ENCODE measurements around the gene DYNC1LI1. TPM values are rescaled to one million over a fixed set of nuclear protein-coding genes. Genes with fewer than 3 reads are reported as not detected.

DYNC1LI1 gene
- total RNA-seq (10 to 100 TPM; 37.6 to 50.7 TPM), polyA plus RNA-seq (10 to 100 TPM; 18.3 to 29.5 TPM)
- long read RNA-seq, donor 1, transcript DYNC1LI1-201 (13 exons, 2,504 nt), result major isoform, 10 of 33 reads
- long read RNA-seq, donor 1, partial matches to known transcripts, result 20 of 33 reads
- long read RNA-seq, donor 1, other reads (novel, unspliced or antisense), result 0 of 33 reads
- long read RNA-seq, donor 2, partial matches to known transcripts, result 0 of 4 reads
- long read RNA-seq, donor 2, other reads (novel, unspliced or antisense), result 0 of 4 reads
- long read RNA-seq, donor 3, transcript DYNC1LI1-207 (3 exons, 814 nt), result major isoform, 5 of 16 reads
- long read RNA-seq, donor 3, partial matches to known transcripts, result 8 of 16 reads
- long read RNA-seq, donor 3, other reads (novel, unspliced or antisense), result 0 of 16 reads
- long read RNA-seq, donor 4, partial matches to known transcripts, result 0 of 1 reads
- long read RNA-seq, donor 4, other reads (novel, unspliced or antisense), result 0 of 1 reads
- long read RNA-seq, donor 5, transcript DYNC1LI1-207 (3 exons, 814 nt), result major isoform, 12 of 19 reads
- long read RNA-seq, donor 5, transcript DYNC1LI1-201 (13 exons, 2,504 nt), result minor isoform, 7 of 19 reads
- long read RNA-seq, donor 5, partial matches to known transcripts, result 0 of 19 reads
- long read RNA-seq, donor 5, other reads (novel, unspliced or antisense), result 0 of 19 reads

GRCh38 chr3:32570421-32571191, at the start of gene DYNC1LI1:
DYNC1LI1 (minus strand) TSS chr3:32570858; CDS start chr3:32570770, 88 bp downstream.
- WGBS, 2 donors, result 0 to 1% methylated on average over 65 to 89 of the region's 89 CpGs
- Histone ChIP-seq H3K4me3 (peak within 1 kb of the TSS; percentile 96), H3K4me1 (ENCODE audit: control insufficient read depth in 5 of 5, insufficient read depth in 5 of 5, low read length in 5 of 5) (peaks cover 3 to 25% (median 6%) of the 10 kb centered on the region in 5 donors), H3K9me3 (ENCODE audit: control insufficient read depth in 4 of 4, insufficient read depth in 3 of 4, low read length in 3 of 4) (no peaks in the 10 kb centered on the region), H3K27ac (ENCODE audit: low read depth in 1 of 2, low read length in 1 of 2) (peak within 1 kb of the TSS; percentile 95 to 100), H3K27me3 (ENCODE audit: control insufficient read depth in 3 of 3, insufficient read depth in 3 of 3, low read length in 2 of 3) (no peaks in the 10 kb centered on the region), H3K9ac (ENCODE audit: insufficient read depth in 1 of 2, low read length in 2 of 2) (peak within 1 kb of the TSS; percentile 73 to 75), H3K36me3 (ENCODE audit: control insufficient read depth in 4 of 4, insufficient read depth in 4 of 4, low read length in 4 of 4) (peaks cover 0 to 8% (median 2%) of the 10 kb centered on the region in 4 donors)
- peak; percentile 99 for ATAC-seq (ENCODE audit: insufficient read depth, low FRiP score)
- peak; percentile 95 to 97 (median 97) for DNase-seq
- no peak for TF ChIP-seq CTCF (IDR thresholded peaks at IDR 0.05; ENCODE audit: control extremely low read depth, extremely low read depth)

- DNase-seq, result no peak
- Histone ChIP-seq H3K9me3 (ENCODE audit: control insufficient read depth in 4 of 4, insufficient read depth in 3 of 4, low read length in 3 of 4) (no peaks in the 10 kb centered on the region), H3K9ac (ENCODE audit: insufficient read depth in 1 of 2, low read length in 2 of 2) (no peak overlapping the region), H3K27me3 (ENCODE audit: control insufficient read depth in 3 of 3, insufficient read depth in 3 of 3, low read length in 2 of 3) (no peaks in the 10 kb centered on the region), H3K4me1 (ENCODE audit: control insufficient read depth in 5 of 5, insufficient read depth in 5 of 5, low read length in 5 of 5) (peaks cover 0 to 35% (median 13%) of the 10 kb centered on the region in 5 donors), H3K4me3 (no peak overlapping the region), H3K27ac (ENCODE audit: low read depth in 1 of 2, low read length in 1 of 2) (no peak overlapping the region), H3K36me3 (ENCODE audit: control insufficient read depth in 4 of 4, insufficient read depth in 4 of 4, low read length in 4 of 4) (no peaks in the 10 kb centered on the region)
- TF ChIP-seq CTCF (IDR thresholded peaks at IDR 0.05; ENCODE audit: control extremely low read depth, extremely low read depth), result no peak
- no peak for ATAC-seq (ENCODE audit: insufficient read depth, low FRiP score)
These were observed 48.7 kb upstream of the DYNC1LI1 start for GRCh38 chr3:32619395-32619794.

- no peaks in the 10 kb centered on the region for H3K36me3 ChIP-seq (ENCODE audit: control insufficient read depth in 4 of 4, insufficient read depth in 4 of 4, low read length in 4 of 4)
- H3K27ac ChIP-seq (ENCODE audit: low read depth in 1 of 2, low read length in 1 of 2), result no peak overlapping the region
- TF ChIP-seq CTCF (IDR thresholded peaks at IDR 0.05; ENCODE audit: control extremely low read depth, extremely low read depth), result no peak
- no peaks in the 10 kb centered on the region for H3K27me3 ChIP-seq (ENCODE audit: control insufficient read depth in 3 of 3, insufficient read depth in 3 of 3, low read length in 2 of 3)
- H3K9ac ChIP-seq (ENCODE audit: insufficient read depth in 1 of 2, low read length in 2 of 2), result no peak overlapping the region
- no peak overlapping the region for H3K4me3 ChIP-seq
- ATAC-seq (ENCODE audit: insufficient read depth, low FRiP score) (no peak), DNase-seq (no peak)
- WGBS, 2 donors, result 95 to 96% methylated on average over 14 of the region's 14 CpGs
- H3K9me3 ChIP-seq (ENCODE audit: control insufficient read depth in 4 of 4, insufficient read depth in 3 of 4, low read length in 3 of 4), result no peaks in the 10 kb centered on the region
- peaks cover 0 to 22% (median 9%) of the 10 kb centered on the region in 5 donors for H3K4me1 ChIP-seq (ENCODE audit: control insufficient read depth in 5 of 5, insufficient read depth in 5 of 5, low read length in 5 of 5)
These were observed 45.8 kb upstream of the DYNC1LI1 start for GRCh38 chr3:32616267-32616962.
